ENCODE data around the gene AKAIN1.

GRCh38 chr18:5145168-5145825 is 51.8 kb downstream of the AKAIN1 start:
- TF ChIP-seq YY1 (IDR thresholded peaks at IDR 0.05; ENCODE audit: insufficient read depth, insufficient read length) (no peak), ZNF274 (IDR thresholded peaks at IDR 0.05; ENCODE audit: low read depth, low read length) (no peak)
